Gastrocnemius medialis (tissue), 4 donors: ENCODE data around the gene DMGDH.

ENCODE experiments used
- CTCF ChIP-seq, 5 experiments: fragments of 450-650 bp in 3 of 5; fragments of 200-600 bp in 2 of 5; sonication (generic) in 2 of 5; IDR thresholded peaks in 4 of 5; conservative IDR thresholded peaks in 1 of 5; 1 replicate in 4 of 5; 2 replicates in 1 of 5; pipeline ENCODE4 v1.5.1; 2016 to 2019; ENCODE audit warnings: antibody characterized with exemption in 5 of 5, mild to moderate bottlenecking in 3 of 5, moderate library complexity in 3 of 5
- POLR2A ChIP-seq, 2 donors: fragments of 450-650 bp; IDR thresholded peaks; one replicate each; pipeline ENCODE4 v1.6.1; 2017; ENCODE audit warnings: antibody characterized with exemption in 2 of 2, mild to moderate bottlenecking in 2 of 2, moderate library complexity in 2 of 2

GRCh38 chr5:79070350-79070667 is 835 bp upstream of the DMGDH start:
- TF ChIP-seq POLR2A (IDR thresholded peaks at IDR 0.05) (no peak), CTCF (IDR thresholded peaks at IDR 0.05 in 4 of 5, conservative IDR thresholded peaks at IDR 0.05 in 1 of 5) (no peak)
